CD4-positive, alpha-beta T cell treated with Interleukin-10 for 1 hour (primary cell): Measurements from ENCODE around the gene DEFB116.
"Not testable (repeated sequence)": the region's sequence is repeated elsewhere in the genome, so short reads cannot be mapped to it uniquely, and the experiment has no call there.

Experiments
- DNase-seq: peaks from one replicate; pipeline ENCODE4 v3.0.0-alpha.2; 2020

Gene DEFB116

GRCh38 chr20:31308535-31309162 lies at the start of gene DEFB116:
Gene DEFB116, minus strand, starts transcription at chr20:31308585. Its CDS starts 0 bp downstream, at chr20:31308585.
- no peak for DNase-seq

GRCh38 chr20:31355981-31356380 lies 47.6 kb upstream of the DEFB116 start:
- no peak for DNase-seq

- DNase-seq, result no peak
Measured at GRCh38 chr20:31341470-31341869, 33.1 kb upstream of the DEFB116 start.

GRCh38 chr20:31330893-31331292 lies 22.5 kb upstream of the DEFB116 start:
- DNase-seq, result no peak

GRCh38 chr20:31322504-31322903 lies 14.1 kb upstream of the DEFB116 start:
- DNase-seq, result no peak

- not testable (repeated sequence) for DNase-seq
Measured at GRCh38 chr20:31284964-31285363, 23.4 kb downstream of the DEFB116 start.

GRCh38 chr20:31278178-31278577 lies 30.2 kb downstream of the DEFB116 start:
- no peak for DNase-seq

- no peak for DNase-seq
Measured at GRCh38 chr20:31274441-31274840, 33.9 kb downstream of the DEFB116 start.

GRCh38 chr20:31260326-31260932 lies 48.0 kb downstream of the DEFB116 start:
- DNase-seq, result no peak

GRCh38 chr20:31257364-31257763 lies 51.0 kb downstream of the DEFB116 start, which contains the start of gene DEFB115:
Gene DEFB115, plus strand, starts transcription at chr20:31257664. Its CDS starts 0 bp downstream, at chr20:31257664.
- DNase-seq, result no peak

GRCh38 chr20:31256959-31257358 lies 51.4 kb downstream of the DEFB116 start:
- no peak for DNase-seq
